Neuron (in vitro differentiated cells): ENCODE data around the gene ATF2.

Experiments
- H2AFZ ChIP-seq: one replicate; pipeline ENCODE4 v1.6.1; 2013; ENCODE audit warnings: low read depth, mild to moderate bottlenecking, inconsistent platforms, low read length, moderate library complexity
- H3K27me3 ChIP-seq: one replicate; pipeline ENCODE4 v1.6.1; 2013; ENCODE audit warnings: low read length; ENCODE audit not compliant: insufficient read depth
- H3K36me3 ChIP-seq: one replicate; pipeline ENCODE4 v1.6.1; 2013; ENCODE audit warnings: low read length; ENCODE audit not compliant: insufficient read depth
- H3K4me1 ChIP-seq: one replicate; pipeline ENCODE4 v1.6.1; 2013; ENCODE audit warnings: low read length; ENCODE audit not compliant: insufficient read depth
- H3K4me3 ChIP-seq: 2 replicates; pipeline ENCODE4 v1.5.1; 2013; ENCODE audit warnings: mild to moderate bottlenecking, low read length, moderate library complexity
- H3K9me3 ChIP-seq: one replicate; pipeline ENCODE4 v1.6.1; 2013; ENCODE audit warnings: low read length

The ATF2 gene

GRCh38 chr2:175057078-175057685 is 110.8 kb downstream of the ATF2 start:
- H3K4me3 ChIP-seq = no peak overlapping the region
- H3K9me3 ChIP-seq = peaks cover 3% of the 10 kb centered on the region
- H2AFZ ChIP-seq = no peak overlapping the region
- H3K36me3 ChIP-seq = peaks cover 5% of the 10 kb centered on the region
- no peaks in the 10 kb centered on the region for H3K4me1 ChIP-seq
- no peaks in the 10 kb centered on the region for H3K27me3 ChIP-seq

DNA sequence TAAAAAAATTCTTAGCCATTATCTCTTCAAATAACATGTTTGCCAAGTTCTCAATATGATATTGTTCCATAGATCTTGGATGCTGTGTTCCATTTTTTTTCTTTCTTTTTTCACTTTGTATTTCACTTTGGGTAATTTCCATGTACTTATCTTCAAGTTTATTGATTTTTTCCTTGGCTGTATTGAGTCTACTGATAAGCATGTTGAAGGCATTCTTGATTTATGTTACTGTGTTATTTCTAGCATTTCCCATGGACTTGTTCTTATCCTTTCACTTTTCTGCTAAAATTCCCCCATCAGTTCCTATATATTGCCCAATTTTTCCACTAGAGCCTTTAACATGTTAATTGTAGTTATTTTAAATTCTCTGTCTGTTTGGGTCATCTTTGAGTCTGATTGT is 112.0 kb downstream of the ATF2 start:
- Histone ChIP-seq H3K4me3 (no peak overlapping the region), H3K27me3 (no peaks in the 10 kb centered on the region), H3K4me1 (no peaks in the 10 kb centered on the region), H2AFZ (no peak overlapping the region), H3K36me3 (peaks cover 5% of the 10 kb centered on the region), H3K9me3 (peaks cover 3% of the 10 kb centered on the region)

DNA sequence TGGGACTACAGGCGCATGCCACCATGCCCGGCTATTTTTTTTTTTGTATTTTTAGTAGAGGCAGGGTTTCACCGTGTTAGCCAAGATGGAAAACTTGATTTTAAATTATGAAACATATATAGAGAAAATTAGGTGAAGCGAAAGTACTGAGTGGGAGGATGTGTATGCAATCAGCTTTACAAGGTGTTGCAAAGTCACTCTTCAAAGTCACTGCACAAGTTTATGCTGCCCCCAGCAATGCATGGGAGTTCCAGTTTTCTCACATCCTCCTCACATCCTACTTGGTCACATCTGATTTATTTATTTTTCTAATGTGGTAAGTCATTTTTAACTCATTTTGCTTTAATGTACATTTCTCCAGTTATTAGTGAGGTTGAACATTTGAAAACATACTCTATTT is 113.7 kb downstream of the ATF2 start:
- Histone ChIP-seq H3K4me3 (no peak overlapping the region), H3K27me3 (no peaks in the 10 kb centered on the region), H3K4me1 (no peaks in the 10 kb centered on the region), H3K9me3 (peaks cover 3% of the 10 kb centered on the region), H3K36me3 (peaks cover 5% of the 10 kb centered on the region), H2AFZ (no peak overlapping the region)

DNA sequence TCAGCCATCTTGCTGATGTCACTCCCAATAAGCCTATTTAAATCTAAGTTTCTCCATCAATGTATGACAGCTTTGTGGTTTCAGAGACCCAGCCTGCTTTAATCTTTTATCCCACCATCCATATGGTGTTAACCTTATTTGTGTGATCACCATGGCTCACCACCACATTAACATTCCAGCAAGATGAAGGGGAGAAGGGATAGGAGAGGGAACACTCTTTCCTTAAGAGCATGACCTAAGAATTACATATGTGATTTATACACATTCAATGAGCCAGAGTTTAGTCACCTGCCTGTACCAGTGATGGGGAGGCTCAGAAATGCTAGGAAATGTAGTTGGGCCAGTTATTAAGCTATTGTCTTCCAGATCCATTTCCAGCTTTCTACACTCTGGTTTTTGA is 118.3 kb downstream of the ATF2 start:
- H2AFZ ChIP-seq = no peak overlapping the region
- H3K27me3 ChIP-seq = no peaks in the 10 kb centered on the region
- no peaks in the 10 kb centered on the region for H3K36me3 ChIP-seq
- no peaks in the 10 kb centered on the region for H3K4me1 ChIP-seq
- no peak overlapping the region for H3K4me3 ChIP-seq
- H3K9me3 ChIP-seq = peaks cover 4% of the 10 kb centered on the region

- peaks cover 4% of the 10 kb centered on the region for H3K9me3 ChIP-seq
- no peaks in the 10 kb centered on the region for H3K27me3 ChIP-seq
- no peak overlapping the region for H2AFZ ChIP-seq
- no peaks in the 10 kb centered on the region for H3K4me1 ChIP-seq
- H3K36me3 ChIP-seq = no peaks in the 10 kb centered on the region
- no peak overlapping the region for H3K4me3 ChIP-seq
Measured at GRCh38 chr2:175048275-175048674, 119.7 kb downstream of the ATF2 start.

GRCh38 chr2:175039490-175039889 is 128.5 kb downstream of the ATF2 start:
- H3K27me3 ChIP-seq = no peaks in the 10 kb centered on the region
- H3K36me3 ChIP-seq = no peaks in the 10 kb centered on the region
- H2AFZ ChIP-seq = no peak overlapping the region
- H3K9me3 ChIP-seq = no peaks in the 10 kb centered on the region
- H3K4me1 ChIP-seq = peaks cover 10% of the 10 kb centered on the region
- no peak overlapping the region for H3K4me3 ChIP-seq

- H3K27me3 ChIP-seq = no peaks in the 10 kb centered on the region
- peaks cover 10% of the 10 kb centered on the region for H3K4me1 ChIP-seq
- no peaks in the 10 kb centered on the region for H3K9me3 ChIP-seq
- H3K36me3 ChIP-seq = no peaks in the 10 kb centered on the region
- H2AFZ ChIP-seq = no peak overlapping the region
- no peak overlapping the region for H3K4me3 ChIP-seq
Measured at GRCh38 chr2:175039031-175039430, 129.0 kb downstream of the ATF2 start.

- H2AFZ ChIP-seq = no peak overlapping the region
- no peaks in the 10 kb centered on the region for H3K27me3 ChIP-seq
- H3K9me3 ChIP-seq = no peaks in the 10 kb centered on the region
- H3K36me3 ChIP-seq = no peaks in the 10 kb centered on the region
- H3K4me3 ChIP-seq = no peak overlapping the region
- H3K4me1 ChIP-seq = peaks cover 10% of the 10 kb centered on the region
Measured at GRCh38 chr2:175037941-175038340, 130.1 kb downstream of the ATF2 start.

DNA sequence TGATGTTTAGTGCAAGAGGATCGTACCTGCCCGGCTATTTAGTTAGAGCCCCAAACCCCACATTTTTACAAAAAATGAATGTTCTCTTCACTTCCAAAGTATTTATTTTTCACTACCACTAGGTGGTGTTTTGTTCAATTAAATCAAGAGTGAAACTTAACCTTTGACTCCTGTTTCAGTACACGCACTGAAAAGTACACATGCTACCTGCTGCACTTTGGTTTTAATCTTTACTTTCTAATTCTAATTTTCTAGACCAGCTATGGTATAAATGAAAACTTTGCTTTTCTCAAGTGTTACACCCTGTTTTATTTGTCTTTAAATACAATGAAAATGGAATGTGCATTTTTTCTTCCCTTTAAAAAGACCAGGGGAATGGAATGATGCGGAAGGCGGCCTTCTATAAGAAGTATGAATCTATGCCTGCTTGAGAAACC is 131.4 kb downstream of the ATF2 start:
- Histone ChIP-seq H3K9me3 (no peaks in the 10 kb centered on the region), H3K27me3 (no peaks in the 10 kb centered on the region), H3K4me1 (peaks cover 10% of the 10 kb centered on the region), H3K4me3 (no peak overlapping the region), H2AFZ (no peak overlapping the region), H3K36me3 (no peaks in the 10 kb centered on the region)

DNA sequence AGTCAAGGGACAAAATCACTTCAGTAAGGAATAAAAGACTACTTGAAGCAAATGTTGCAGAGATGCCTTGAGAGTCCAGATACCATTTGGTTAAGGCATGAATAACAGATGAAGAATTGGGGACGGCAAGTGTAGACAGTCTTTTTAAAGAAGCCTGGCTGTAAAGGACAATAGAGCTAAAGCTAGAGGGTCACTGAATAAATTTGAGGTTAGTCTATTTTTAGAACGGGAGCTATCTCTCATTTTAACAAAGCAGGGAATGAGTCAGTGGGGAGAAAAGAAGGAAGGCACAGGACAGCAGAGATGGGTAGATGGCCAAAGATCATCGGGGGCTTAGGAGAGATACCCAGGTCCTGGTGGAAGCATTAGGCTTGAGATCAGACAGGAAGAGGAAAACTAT is 132.2 kb downstream of the ATF2 start:
- Histone ChIP-seq H3K36me3 (no peaks in the 10 kb centered on the region), H2AFZ (no peak overlapping the region), H3K4me3 (no peak overlapping the region), H3K9me3 (no peaks in the 10 kb centered on the region), H3K27me3 (no peaks in the 10 kb centered on the region), H3K4me1 (peaks cover 10% of the 10 kb centered on the region)

DNA sequence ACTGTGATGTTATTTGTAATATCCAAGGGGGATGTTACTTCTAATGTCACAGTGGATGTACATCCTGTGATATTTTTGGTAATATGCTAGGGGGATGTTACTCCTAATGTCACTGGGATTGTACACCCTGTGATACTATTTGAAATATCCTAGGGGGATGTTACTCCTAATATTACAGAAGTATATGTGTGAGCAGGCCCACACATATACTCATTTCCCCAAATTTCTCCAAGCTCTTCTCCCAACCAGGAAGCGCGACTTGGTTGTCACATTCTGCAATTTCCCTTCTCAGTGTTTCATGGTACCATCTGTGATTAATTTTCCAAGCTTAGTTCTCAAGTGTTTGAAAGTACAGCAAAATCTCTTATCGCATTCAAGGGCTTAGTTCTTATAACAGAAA is 133.3 kb downstream of the ATF2 start:
- H3K36me3 ChIP-seq = no peaks in the 10 kb centered on the region

GRCh38 chr2:175030380-175031271 is 137.4 kb downstream of the ATF2 start:
- Histone ChIP-seq H3K4me1 (peaks cover 3% of the 10 kb centered on the region), H3K4me3 (no peak overlapping the region), H3K9me3 (no peaks in the 10 kb centered on the region), H2AFZ (no peak overlapping the region), H3K36me3 (no peaks in the 10 kb centered on the region), H3K27me3 (no peaks in the 10 kb centered on the region)

More for the DNA sequence above, 133.3 kb downstream of the ATF2 start:
- Histone ChIP-seq H2AFZ (no peak overlapping the region), H3K9me3 (no peaks in the 10 kb centered on the region), H3K4me3 (no peak overlapping the region), H3K4me1 (peaks cover 10% of the 10 kb centered on the region), H3K27me3 (no peaks in the 10 kb centered on the region)

- no peaks in the 10 kb centered on the region for H3K9me3 ChIP-seq
- no peak overlapping the region for H3K4me3 ChIP-seq
- H3K27me3 ChIP-seq = no peaks in the 10 kb centered on the region
- H3K36me3 ChIP-seq = no peaks in the 10 kb centered on the region
- no peak overlapping the region for H2AFZ ChIP-seq
- no peaks in the 10 kb centered on the region for H3K4me1 ChIP-seq
Measured at GRCh38 chr2:175027755-175028154, 140.2 kb downstream of the ATF2 start.
